GM08714 (cell line): ENCODE data around the gene SERPINB8.

Experiments used
- H3K4me3 ChIP-seq: fragments of 200-500 bp; sonication (Bioruptor generic); 2 replicates; pipeline ENCODE4 v1.5.1; 2014; ENCODE audit warnings: mild to moderate bottlenecking, low read length, inconsistent platforms
- ZNF274 ChIP-seq: IDR thresholded peaks from 2 replicates; pipeline ENCODE4 v1.6.1; 2012; ENCODE audit warnings: mild to moderate bottlenecking, low read depth, low read length

SERPINB8 gene

GRCh38 chr18:63980027-63980426 is 10.1 kb downstream of the SERPINB8 start:
- no peak overlapping the region for H3K4me3 ChIP-seq
- no peak for TF ChIP-seq ZNF274

GRCh38 chr18:63980896-63981460 is 11.1 kb downstream of the SERPINB8 start:
- TF ChIP-seq ZNF274, result no peak

GRCh38 chr18:63981719-63982118 is 11.8 kb downstream of the SERPINB8 start:
- no peak for TF ChIP-seq ZNF274
- no peak overlapping the region for H3K4me3 ChIP-seq

More at GRCh38 chr18:63980896-63981460, 11.1 kb downstream of the SERPINB8 start:
- no peak overlapping the region for H3K4me3 ChIP-seq

- no peak overlapping the region for H3K4me3 ChIP-seq
- no peak for TF ChIP-seq ZNF274
These were observed 12.5 kb downstream of the SERPINB8 start for GRCh38 chr18:63982361-63982760.

DNA sequence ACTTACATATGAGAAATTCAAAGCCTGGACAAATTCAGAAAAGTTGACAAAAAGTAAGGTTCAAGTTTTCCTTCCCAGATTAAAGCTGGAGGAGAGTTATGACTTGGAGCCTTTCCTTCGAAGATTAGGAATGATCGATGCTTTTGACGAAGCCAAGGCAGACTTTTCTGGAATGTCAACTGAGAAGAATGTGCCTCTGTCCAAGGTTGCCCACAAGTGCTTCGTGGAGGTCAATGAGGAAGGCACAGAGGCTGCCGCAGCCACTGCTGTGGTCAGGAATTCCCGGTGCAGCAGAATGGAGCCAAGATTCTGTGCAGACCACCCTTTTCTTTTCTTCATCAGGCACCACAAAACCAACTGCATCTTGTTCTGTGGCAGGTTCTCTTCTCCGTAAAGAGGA is 17.0 kb downstream of the SERPINB8 start:
- TF ChIP-seq ZNF274, result no peak
- H3K4me3 ChIP-seq, result no peak overlapping the region

DNA sequence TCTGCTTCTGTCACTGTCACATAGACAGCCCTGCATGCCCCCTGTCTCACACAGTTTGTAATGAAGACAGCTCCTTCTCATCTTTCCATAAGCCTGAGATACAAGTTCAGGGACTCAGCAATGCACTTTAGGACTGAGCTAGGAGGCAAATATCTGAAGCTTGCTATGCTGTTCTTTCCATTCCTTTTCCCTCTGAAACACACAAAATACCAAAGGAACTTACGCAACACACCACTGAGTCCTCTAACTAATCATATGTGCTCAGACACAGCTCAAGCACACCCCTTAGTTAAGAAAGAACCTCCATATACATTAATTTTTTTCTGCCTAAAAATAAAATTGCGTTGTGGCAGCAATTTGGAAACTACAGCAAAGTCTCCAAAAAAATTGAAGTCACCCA is 17.9 kb downstream of the SERPINB8 start:
- no peak overlapping the region for H3K4me3 ChIP-seq
- no peak for TF ChIP-seq ZNF274

DNA sequence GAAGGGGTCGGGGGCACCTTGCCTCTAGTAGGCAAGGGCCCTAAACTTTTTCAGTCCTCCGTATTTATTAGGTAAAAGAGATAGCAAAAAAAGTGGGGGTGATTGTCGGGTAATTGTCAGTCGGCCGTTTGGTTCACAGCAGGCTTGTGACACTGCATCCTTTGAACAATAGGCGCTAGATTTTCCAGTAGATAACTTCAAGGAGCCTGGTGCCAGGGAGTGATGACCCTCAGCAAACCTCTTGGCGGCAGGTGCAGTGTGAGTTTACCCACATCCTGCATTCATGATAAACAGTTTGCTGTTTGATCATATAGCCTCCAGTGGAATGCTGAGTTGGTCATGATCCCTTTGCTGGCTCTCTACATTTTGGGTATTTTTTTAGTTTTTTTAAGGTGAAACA is 22.9 kb downstream of the SERPINB8 start:
- TF ChIP-seq ZNF274, result no peak
- no peak overlapping the region for H3K4me3 ChIP-seq

DNA sequence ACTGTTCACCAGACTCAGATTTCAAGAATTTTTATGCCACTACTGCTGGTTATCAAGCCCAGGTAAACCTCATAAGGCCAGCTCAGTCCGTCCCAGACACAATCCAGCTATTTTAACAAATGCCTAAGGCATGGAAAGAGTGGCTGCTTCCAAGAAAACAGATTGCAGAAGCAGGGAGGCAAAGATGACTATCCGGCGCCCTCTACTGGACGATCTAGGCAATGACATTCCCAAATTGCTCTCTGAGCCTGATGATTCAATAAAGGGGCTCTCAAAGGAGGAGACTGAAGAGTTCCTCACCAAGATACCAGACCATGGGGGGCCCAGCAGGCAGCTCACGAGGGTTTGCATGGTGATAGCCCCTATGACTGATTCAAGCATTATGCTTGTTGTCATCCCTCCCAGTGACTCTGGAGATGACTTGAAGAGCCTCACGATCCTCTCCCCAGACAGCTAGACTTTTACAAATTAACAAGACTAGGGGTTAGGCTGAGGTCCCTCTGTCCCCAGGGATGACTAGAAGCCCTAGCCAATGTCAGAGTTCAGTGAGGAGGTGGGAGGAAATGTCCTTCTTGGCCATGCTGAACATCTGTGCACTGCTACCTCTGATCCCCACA is 25.0 kb downstream of the SERPINB8 start:
- H3K4me3 ChIP-seq, result no peak overlapping the region
- no peak for TF ChIP-seq ZNF274

DNA sequence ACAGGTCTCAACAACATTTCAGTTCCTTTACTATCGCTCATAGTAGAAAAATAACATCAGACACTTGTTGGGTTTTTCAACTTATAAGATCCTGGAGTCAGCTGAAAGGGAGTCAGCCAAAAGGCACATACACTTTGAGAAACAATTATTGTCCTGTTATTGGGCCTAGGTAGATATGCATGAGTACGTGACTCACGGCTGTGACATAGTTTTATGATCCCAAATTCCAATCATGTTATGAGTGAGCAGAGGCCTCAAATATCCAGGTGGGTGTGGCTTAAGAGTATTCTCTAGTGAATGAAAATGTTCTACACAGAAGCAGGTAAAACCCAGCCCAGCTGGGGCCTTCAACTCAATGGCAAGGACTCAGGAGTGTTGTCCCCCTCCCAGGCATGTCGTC is 27.2 kb downstream of the SERPINB8 start:
- H3K4me3 ChIP-seq, result no peak overlapping the region
- TF ChIP-seq ZNF274, result no peak

DNA sequence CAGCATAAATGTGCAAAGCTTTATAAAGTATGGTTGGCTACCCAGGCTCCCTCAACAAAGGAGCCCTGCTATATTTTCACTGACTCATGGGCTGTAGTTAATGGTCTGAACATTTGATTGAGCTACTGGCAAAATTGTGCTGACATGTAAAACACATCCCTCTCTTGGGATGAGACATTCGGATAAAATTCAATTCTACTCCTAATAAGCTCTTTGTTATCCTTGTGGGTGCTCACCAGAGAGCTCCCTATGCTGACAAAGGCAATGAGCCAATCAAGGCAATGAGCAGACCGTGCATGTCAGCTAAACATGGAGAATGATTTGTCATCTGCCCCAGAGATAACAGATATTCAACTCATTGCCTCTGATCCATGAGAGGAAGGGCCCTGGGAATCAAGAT is 27.7 kb downstream of the SERPINB8 start:
- H3K4me3 ChIP-seq, result no peak overlapping the region
- no peak for TF ChIP-seq ZNF274

DNA sequence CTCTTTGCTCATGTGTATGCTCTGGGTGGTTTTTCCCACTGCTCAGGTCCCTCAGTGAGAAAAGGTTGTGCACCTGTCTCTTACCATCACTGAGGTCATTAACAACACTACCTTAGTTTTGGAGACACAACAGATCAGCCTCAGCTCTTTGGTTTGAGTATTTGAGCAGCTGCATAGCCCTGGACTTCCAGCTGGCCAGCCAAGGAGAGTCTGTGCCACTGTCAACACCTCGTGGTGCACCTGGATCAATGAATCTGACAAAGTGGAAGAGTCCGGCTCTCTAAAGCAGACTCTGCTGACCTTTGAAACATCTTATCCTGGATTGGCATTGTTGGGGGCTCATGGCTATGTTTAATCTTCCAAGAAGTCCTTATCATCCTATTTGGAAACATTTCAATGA is 30.0 kb downstream of the SERPINB8 start:
- no peak overlapping the region for H3K4me3 ChIP-seq
- TF ChIP-seq ZNF274, result no peak

DNA sequence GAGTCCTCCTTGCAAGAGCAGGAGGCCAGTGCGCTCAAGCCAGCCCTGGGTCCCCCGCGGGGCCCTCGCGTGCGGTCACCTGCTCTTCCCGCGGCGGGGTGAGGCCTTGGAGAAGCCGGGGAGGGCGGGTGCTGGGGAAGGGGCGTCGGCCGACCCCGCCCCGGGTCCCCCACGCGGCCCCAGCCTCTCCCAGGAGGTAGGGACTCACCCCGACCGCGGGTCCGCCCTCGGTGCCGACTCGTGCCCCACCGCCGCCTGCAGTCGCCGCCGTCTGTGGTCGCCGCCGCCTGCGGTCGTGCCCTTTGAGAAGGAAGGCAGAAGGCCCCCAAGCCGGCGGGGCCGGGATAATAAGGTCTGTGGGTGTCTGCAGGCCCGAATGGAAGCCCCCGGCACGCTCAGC is 32.7 kb downstream of the SERPINB8 start:
- H3K4me3 ChIP-seq, result no peak overlapping the region
- no peak for TF ChIP-seq ZNF274

GRCh38 chr18:64009305-64009704 is 39.4 kb downstream of the SERPINB8 start:
- TF ChIP-seq ZNF274, result no peak
- H3K4me3 ChIP-seq, result no peak overlapping the region

- TF ChIP-seq ZNF274, result no peak
These were observed 41.6 kb downstream of the SERPINB8 start for GRCh38 chr18:64011513-64011912.

DNA sequence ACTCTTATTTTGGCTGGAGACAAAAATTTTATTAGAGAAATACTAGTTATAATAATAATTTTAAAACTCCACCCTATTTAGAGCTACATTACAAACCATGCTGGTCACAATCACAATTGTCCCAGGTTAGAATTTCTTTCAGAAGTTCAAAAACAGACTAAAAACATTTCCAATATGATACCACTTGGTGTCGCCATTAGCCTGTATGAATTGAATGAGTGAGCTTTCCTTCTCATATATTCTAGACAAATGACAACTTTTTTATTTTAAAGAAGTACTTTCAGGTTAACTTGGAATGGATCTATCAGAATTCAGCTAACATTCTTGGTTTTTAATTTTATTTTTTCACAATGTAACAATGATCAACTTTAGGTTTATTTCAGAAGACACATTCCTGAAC is 48.0 kb downstream of the SERPINB8 start:
- H3K4me3 ChIP-seq, result no peak overlapping the region
- TF ChIP-seq ZNF274, result no peak

More at GRCh38 chr18:64011513-64011912, 41.6 kb downstream of the SERPINB8 start:
- H3K4me3 ChIP-seq, result no peak overlapping the region
